HG03159 (cell line): ENCODE results near the gene GABPA.
A peak's percentile ranks its signal among the peaks of the same experiment; 100 is the strongest.

Experiments used
- ATAC-seq: cut with Tn5 transposase; IDR thresholded peaks from one replicate; pipeline ENCODE4 v1.9.1; 2021; ENCODE audit warnings: mild to moderate bottlenecking, moderate library complexity; ENCODE audit not compliant: unreplicated experiment

The GABPA gene

DNA sequence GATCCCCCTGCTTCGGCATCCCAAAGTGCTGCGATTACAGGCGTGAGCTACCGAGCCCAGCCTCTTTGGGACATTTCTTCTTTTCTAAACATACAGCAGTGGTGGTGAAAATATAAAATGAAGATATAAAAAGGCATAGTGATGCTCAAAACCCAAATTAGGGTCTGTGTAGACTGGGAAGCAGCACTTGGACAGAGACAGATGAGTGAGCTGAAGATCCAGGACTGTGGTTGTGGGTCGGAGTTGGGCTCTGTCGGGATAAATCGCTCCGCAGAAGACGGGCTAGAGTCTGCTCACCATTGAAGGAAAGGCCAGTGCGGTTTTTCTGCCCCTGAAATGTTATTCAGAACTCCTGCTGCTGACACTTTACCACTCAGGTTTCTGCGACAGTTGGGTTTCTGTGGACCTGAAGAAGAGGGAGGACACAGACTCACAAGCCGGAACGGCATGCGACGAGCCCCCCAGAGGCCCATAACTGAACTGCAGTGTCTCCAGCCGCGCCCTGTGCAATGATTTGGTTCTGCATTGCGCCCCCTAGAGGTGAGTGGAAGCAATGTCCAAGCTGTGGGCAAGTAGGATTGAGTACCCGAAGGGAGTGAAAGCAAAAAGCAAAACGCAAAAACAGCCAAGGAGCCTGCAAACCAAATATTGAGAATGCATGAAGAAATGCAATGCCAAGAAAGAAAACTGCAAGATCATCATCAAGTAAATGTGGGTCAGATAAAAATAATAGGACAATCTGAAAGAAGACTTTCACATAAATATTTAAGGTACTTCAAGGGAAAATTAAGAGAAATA, 66.6 kb downstream of the GABPA start:
- peak; percentile 100 for ATAC-seq

GRCh38 chr21:25806060-25806459, 71.3 kb downstream of the GABPA start:
- ATAC-seq, result no peak

DNA sequence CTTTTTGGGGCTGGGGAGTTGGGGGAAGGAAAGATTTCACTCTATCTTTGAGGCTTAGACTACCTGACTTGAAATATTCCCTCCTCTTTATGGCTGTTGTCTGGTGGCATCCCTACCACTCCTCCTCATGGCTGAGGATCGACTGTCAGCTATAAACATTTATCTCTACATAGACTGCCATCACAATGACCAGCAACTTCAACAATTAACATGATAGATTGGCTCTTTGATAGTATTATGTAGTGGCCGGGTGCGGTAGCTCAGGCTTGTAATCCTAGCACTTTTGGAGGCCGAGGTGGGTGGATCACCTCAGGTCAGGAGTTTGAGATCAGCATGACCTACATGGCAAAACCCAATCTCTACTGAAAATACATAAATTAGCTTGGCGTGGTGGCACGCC, 72.4 kb downstream of the GABPA start:
- ATAC-seq, result no peak

DNA sequence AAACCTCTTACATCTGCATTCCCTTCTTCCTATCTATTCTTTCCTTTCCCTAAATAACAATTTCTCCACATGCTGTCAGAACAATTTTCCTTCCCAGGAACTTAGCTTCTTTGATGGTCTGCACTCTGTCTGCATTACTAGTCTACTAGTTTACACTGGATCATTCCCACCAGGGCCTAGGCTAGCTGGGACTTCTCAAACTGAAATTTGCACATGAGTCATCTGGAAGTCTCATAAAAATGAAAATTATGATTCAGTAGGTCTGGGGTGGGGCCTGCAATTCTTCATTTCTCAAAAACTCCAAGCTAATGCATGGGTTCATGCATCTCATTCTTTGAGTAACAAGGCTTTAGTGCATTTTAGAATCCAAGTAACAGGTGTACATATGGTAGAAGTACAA, 74.2 kb downstream of the GABPA start:
- no peak for ATAC-seq

- no peak for ATAC-seq
These were observed 76.4 kb downstream of the GABPA start for GRCh38 chr21:25811186-25811585.

DNA sequence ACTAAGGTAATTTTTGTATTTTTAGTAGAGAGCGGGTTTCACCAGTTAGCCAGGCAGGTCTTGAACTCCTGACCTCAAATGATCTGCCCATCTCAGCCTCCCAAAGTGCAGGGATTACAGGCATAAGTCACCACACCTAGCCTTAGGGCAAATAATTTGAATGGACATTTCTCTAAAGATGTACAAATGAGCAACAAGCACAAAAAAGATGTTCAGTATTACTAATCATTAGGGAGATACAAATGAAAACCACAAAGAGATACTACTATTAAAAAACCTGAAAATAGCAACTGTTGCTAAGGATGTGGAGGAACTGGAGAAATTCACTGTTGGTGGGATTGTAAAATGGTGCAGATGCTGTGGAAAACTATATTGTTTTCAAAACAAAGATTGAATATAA, 79.1 kb downstream of the GABPA start:
- no peak for ATAC-seq

GRCh38 chr21:25818121-25818520, 83.3 kb downstream of the GABPA start:
- no peak for ATAC-seq

DNA sequence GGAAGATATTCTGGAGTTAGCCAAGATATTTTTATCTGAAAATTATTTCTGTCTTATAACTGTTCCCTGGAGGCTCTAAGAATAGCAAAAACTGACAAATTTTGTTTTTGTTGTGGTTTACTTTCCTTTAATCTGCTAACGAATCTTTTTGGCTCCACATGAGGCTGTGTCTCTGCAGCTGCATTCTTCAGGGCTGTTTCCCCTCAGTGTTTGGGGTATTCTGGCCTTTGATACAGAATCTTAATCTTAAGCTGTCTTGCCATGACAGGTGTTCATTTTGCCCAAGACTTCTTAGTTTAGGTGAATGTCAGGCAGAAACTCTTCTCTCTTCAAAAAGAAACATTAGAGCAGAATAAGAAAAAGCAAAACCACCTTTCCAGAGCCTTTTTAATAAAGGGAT, 83.8 kb downstream of the GABPA start:
- no peak for ATAC-seq
